ENCODE measurements around the gene LIMCH1. TPM values are rescaled to one million over a fixed set of nuclear protein-coding genes. Genes with fewer than 3 reads are reported as not detected.

Gene LIMCH1
- polyA plus RNA-seq, 1 of the 3 experiments (the other 2 are of a cell fraction): 1.2 TPM

DNA sequence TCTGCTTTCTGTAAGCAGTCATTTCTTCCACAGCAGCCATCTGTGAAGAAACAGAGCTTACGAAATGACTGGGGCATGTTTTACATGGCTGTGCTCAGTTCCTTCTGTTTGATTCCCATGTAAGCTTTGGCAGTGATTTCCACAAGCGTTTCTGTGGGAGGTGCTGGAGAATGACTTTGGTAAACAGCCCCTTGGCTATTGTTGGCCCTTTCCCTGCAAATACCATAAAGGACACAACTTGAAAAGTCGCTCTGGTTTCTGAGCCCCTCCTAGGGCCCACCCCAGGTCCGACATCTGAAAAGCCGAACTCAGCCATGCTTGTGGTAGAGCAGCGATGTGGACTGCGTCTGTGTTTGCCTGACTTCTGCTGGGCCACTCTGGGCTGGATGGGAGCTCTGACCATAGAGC, 3.7 kb downstream of the LIMCH1 start:
- Histone ChIP-seq H2AFZ (ENCODE audit: low read depth) (no peak overlapping the region), H4K20me1 (ENCODE audit: insufficient read depth) (no peaks in the 10 kb centered on the region), H3K27ac (ENCODE audit: low read depth in 2 of 2, low read length in 1 of 2) (no peak overlapping the region), H3K79me2 (ENCODE audit: insufficient read depth) (no peaks in the 10 kb centered on the region), H3K4me2 (no peak overlapping the region), H3K27me3 (ENCODE audit: insufficient read depth) (no peaks in the 10 kb centered on the region), H3K9me3 (no peaks in the 10 kb centered on the region), H3K4me3 (ENCODE audit: low read depth in 2 of 2, low read length in 1 of 2) (no peak overlapping the region), H3F3A (replicated peaks; ENCODE audit: insufficient read depth) (no peaks in the 10 kb centered on the region), H3K36me3 (replicated peaks in 1 of 2; ENCODE audit: control insufficient read depth in 1 of 2, insufficient read depth in 2 of 2, low read length in 1 of 2) (no peaks in the 10 kb centered on the region), H3K4me1 (ENCODE audit: control insufficient read depth in 1 of 2, insufficient read depth in 2 of 2, low read depth in 1 of 2, low read length in 1 of 2) (peaks cover 0 to 3% of the 10 kb centered on the region in 2 experiments; a peak in 1 of 4 replicates), H3K9me2 (no peaks in the 10 kb centered on the region), H3K9ac (no peak overlapping the region)
- 70% methylated on average over 7 of the region's 7 CpGs for WGBS (ENCODE audit: low lambda C conversion rate)
- no peak for DNase-seq
- ChIA-PET CTCF (interaction anchor here (1.0 kb wide), 1 partner anchor 260 kb away, joined by 3 read pairs; no protein-coding TSS in a partner anchor), POLR2A (no interaction called here)
- TF ChIP-seq TCF12 (IDR thresholded peaks at IDR 0.05): no peak

DNA sequence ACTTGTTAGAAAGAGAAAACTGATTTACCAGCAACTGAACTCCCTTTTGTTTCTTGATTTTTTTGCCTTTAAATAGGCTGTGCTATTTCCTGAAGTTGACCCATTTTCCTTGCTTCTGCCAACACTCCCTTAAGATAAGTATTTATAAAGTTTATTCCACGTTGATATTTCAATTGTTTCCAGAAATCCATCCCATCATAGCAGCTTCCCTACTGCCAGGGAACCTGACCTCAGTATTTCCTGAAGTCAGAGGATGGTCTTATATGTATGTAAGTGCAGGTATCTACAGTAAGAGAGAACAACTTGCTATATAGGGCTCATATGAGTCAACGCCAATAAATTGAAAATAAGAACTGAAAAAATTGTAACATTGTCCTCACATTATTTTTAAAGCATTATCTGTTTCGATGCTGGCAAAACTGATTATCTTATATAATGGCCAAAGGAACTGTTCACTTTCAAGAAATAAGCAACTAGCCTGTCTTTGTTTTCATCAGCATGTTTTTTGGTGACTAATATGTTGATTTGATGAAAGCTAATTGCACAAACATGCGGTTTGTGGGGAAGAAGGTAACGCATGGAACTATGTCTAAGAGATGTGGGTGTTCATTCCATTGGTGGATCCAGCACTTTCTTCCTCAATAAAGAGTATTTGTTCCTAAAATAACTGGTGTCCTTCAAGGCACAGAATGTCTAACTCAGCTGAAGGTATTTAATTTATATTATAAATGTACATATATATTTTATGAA, 4.7 kb downstream of the LIMCH1 start:
- Histone ChIP-seq H3K27ac (ENCODE audit: low read depth in 2 of 2, low read length in 1 of 2) (no peak overlapping the region), H3F3A (replicated peaks; ENCODE audit: insufficient read depth) (no peaks in the 10 kb centered on the region), H4K20me1 (ENCODE audit: insufficient read depth) (no peaks in the 10 kb centered on the region), H3K4me3 (ENCODE audit: low read depth in 2 of 2, low read length in 1 of 2) (no peak overlapping the region), H2AFZ (ENCODE audit: low read depth) (no peak overlapping the region), H3K9ac (no peak overlapping the region), H3K36me3 (replicated peaks in 1 of 2; ENCODE audit: control insufficient read depth in 1 of 2, insufficient read depth in 2 of 2, low read length in 1 of 2) (no peaks in the 10 kb centered on the region), H3K9me3 (no peaks in the 10 kb centered on the region), H3K27me3 (ENCODE audit: insufficient read depth) (no peaks in the 10 kb centered on the region), H3K4me2 (no peak overlapping the region), H3K79me2 (ENCODE audit: insufficient read depth) (no peaks in the 10 kb centered on the region), H3K9me2 (no peaks in the 10 kb centered on the region), H3K4me1 (ENCODE audit: control insufficient read depth in 1 of 2, insufficient read depth in 2 of 2, low read depth in 1 of 2, low read length in 1 of 2) (peaks cover 0 to 3% of the 10 kb centered on the region in 2 experiments; a peak in 1 of 4 replicates)
- CTCF ChIA-PET: interaction anchor here (0.6 kb wide), 1 partner anchor 9 kb away, joined by 3 read pairs; no protein-coding TSS in a partner anchor
- TF ChIP-seq MEF2A (IDR thresholded peaks at IDR 0.05; ENCODE audit: borderline replicate concordance, low read depth) (no peak), POLR2AphosphoS5 (IDR thresholded peaks at IDR 0.05; ENCODE audit: low read depth, low read length) (no peak), YY1 (IDR thresholded peaks at IDR 0.05; ENCODE audit: low read depth) (no peak), GATA2 (CRISPR knock-in tag; IDR thresholded peaks at IDR 0.05) (no peak), MXI1 (IDR thresholded peaks at IDR 0.05; ENCODE audit: low read depth, low read length) (no peak), JUND (IDR thresholded peaks at IDR 0.05) (no peak)
- TF ChIP-seq, protein P1, sequence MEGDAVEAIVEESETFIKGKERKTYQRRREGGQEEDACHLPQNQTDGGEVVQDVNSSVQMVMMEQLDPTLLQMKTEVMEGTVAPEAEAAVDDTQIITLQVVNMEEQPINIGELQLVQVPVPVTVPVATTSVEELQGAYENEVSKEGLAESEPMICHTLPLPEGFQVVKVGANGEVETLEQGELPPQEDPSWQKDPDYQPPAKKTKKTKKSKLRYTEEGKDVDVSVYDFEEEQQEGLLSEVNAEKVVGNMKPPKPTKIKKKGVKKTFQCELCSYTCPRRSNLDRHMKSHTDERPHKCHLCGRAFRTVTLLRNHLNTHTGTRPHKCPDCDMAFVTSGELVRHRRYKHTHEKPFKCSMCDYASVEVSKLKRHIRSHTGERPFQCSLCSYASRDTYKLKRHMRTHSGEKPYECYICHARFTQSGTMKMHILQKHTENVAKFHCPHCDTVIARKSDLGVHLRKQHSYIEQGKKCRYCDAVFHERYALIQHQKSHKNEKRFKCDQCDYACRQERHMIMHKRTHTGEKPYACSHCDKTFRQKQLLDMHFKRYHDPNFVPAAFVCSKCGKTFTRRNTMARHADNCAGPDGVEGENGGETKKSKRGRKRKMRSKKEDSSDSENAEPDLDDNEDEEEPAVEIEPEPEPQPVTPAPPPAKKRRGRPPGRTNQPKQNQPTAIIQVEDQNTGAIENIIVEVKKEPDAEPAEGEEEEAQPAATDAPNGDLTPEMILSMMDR (IDR thresholded peaks at IDR 0.05): no peak
- TF ChIP-seq, protein P2, sequence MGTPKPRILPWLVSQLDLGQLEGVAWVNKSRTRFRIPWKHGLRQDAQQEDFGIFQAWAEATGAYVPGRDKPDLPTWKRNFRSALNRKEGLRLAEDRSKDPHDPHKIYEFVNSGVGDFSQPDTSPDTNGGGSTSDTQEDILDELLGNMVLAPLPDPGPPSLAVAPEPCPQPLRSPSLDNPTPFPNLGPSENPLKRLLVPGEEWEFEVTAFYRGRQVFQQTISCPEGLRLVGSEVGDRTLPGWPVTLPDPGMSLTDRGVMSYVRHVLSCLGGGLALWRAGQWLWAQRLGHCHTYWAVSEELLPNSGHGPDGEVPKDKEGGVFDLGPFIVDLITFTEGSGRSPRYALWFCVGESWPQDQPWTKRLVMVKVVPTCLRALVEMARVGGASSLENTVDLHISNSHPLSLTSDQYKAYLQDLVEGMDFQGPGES (IDR thresholded peaks at IDR 0.05; ENCODE audit: low read depth, low read length): no peak
- TF ChIP-seq, protein P3, sequence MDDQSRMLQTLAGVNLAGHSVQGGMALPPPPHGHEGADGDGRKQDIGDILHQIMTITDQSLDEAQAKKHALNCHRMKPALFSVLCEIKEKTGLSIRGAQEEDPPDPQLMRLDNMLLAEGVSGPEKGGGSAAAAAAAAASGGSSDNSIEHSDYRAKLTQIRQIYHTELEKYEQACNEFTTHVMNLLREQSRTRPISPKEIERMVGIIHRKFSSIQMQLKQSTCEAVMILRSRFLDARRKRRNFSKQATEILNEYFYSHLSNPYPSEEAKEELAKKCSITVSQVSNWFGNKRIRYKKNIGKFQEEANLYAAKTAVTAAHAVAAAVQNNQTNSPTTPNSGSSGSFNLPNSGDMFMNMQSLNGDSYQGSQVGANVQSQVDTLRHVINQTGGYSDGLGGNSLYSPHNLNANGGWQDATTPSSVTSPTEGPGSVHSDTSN (IDR thresholded peaks at IDR 0.05): no peak
- DNase-seq: no peak
- 47% methylated on average over 5 of the region's 5 CpGs for WGBS (ENCODE audit: low lambda C conversion rate)
- POLR2A ChIA-PET: no interaction called here
